ENCODE data around the gene AKT3.

- TF ChIP-seq, protein P1, sequence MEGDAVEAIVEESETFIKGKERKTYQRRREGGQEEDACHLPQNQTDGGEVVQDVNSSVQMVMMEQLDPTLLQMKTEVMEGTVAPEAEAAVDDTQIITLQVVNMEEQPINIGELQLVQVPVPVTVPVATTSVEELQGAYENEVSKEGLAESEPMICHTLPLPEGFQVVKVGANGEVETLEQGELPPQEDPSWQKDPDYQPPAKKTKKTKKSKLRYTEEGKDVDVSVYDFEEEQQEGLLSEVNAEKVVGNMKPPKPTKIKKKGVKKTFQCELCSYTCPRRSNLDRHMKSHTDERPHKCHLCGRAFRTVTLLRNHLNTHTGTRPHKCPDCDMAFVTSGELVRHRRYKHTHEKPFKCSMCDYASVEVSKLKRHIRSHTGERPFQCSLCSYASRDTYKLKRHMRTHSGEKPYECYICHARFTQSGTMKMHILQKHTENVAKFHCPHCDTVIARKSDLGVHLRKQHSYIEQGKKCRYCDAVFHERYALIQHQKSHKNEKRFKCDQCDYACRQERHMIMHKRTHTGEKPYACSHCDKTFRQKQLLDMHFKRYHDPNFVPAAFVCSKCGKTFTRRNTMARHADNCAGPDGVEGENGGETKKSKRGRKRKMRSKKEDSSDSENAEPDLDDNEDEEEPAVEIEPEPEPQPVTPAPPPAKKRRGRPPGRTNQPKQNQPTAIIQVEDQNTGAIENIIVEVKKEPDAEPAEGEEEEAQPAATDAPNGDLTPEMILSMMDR (IDR thresholded peaks at IDR 0.05; ENCODE audit: low read depth, low read length, poor library complexity, severe bottlenecking) = no peak
- TF ChIP-seq EZH2phosphoT487 (IDR thresholded peaks at IDR 0.05; ENCODE audit: borderline replicate concordance, low read length) = no peak
These were observed 392.6 kb downstream of the AKT3 start for GRCh38 chr1:243457363-243457982.
